IMR-90 (cell line): ENCODE results near the gene COX17.

Experiments
- CEBPB ChIP-seq: IDR thresholded peaks from 2 replicates; pipeline ENCODE4 v1.6.1; 2012; ENCODE audit warnings: low read depth, low read length, improper control_type of control experiment
- CHD1 ChIP-seq: IDR thresholded peaks from 2 replicates; pipeline ENCODE4 v1.6.1; 2012; ENCODE audit warnings: low read depth, low read length, improper control_type of control experiment
- CTCF ChIP-seq: conservative IDR thresholded peaks from 2 replicates; pipeline ENCODE4 v1.5.1; 2012; ENCODE audit warnings: mild to moderate bottlenecking, low read depth, low read length, improper control_type of control experiment
- POLR2A ChIP-seq: IDR thresholded peaks from 2 replicates; pipeline ENCODE4 v1.6.1; 2012; ENCODE audit warnings: mild to moderate bottlenecking, low read depth, low read length
- RAD21 ChIP-seq: IDR thresholded peaks from 2 replicates; pipeline ENCODE4 v1.6.1; 2012; ENCODE audit warnings: low read length, improper control_type of control experiment
- USF2 ChIP-seq: fragments of 150-350 bp; IDR thresholded peaks from 2 replicates; pipeline ENCODE4 v1.6.1; 2017; ENCODE audit warnings: mild to moderate bottlenecking, antibody characterized with exemption, low read length, low read depth

GRCh38 chr3:119631516-119631915 lies 45.7 kb downstream of the COX17 start:
- TF ChIP-seq POLR2A (no peak), USF2 (no peak), CTCF (no peak), RAD21 (no peak), CEBPB (no peak), CHD1 (no peak)
